Endothelial cell of umbilical vein (primary cell): ENCODE measurements around the gene PCP2.

Experiments used
- EZH2 ChIP-seq: IDR thresholded peaks from 2 replicates; pipeline ENCODE4 v1.6.1; 2012; ENCODE audit warnings: borderline replicate concordance, low read depth, mild to moderate bottlenecking, moderate library complexity, low read length, inconsistent platforms; ENCODE audit not compliant: severe bottlenecking
- FOS ChIP-seq: IDR thresholded peaks from 2 replicates; pipeline ENCODE4 v1.6.1; 2011; ENCODE audit warnings: mild to moderate bottlenecking, low read length, moderate library complexity, borderline replicate concordance; ENCODE audit not compliant: insufficient read depth
- GATA2 ChIP-seq: IDR thresholded peaks from 2 replicates; pipeline ENCODE4 v1.7.0; 2011; ENCODE audit warnings: low read depth, mild to moderate bottlenecking, moderate library complexity, mixed read lengths, low read length; ENCODE audit not compliant: insufficient read length, insufficient read depth
- JUN ChIP-seq: IDR thresholded peaks from 2 replicates; pipeline ENCODE4 v1.6.1; 2011; ENCODE audit warnings: borderline replicate concordance, low read depth; ENCODE audit not compliant: insufficient read length, insufficient read depth
- MYC ChIP-seq: IDR thresholded peaks from one replicate; pipeline ENCODE4 v1.6.1; 2011; ENCODE audit warnings: mild to moderate bottlenecking, low read depth, low read length
- POLR2A ChIP-seq: IDR thresholded peaks from 2 replicates; pipeline ENCODE4 v1.6.1; 2012; ENCODE audit warnings: low read depth, mild to moderate bottlenecking, control low read depth, low read length
- POLR2AphosphoS5 ChIP-seq: IDR thresholded peaks from 2 replicates; pipeline ENCODE4 v1.6.1; 2012; ENCODE audit warnings: low read depth, mild to moderate bottlenecking, control low read depth, low read length, moderate library complexity; ENCODE audit not compliant: insufficient read depth
- TF ChIP-seq, protein P1 (sequence below), 2 donors: IDR thresholded peaks; 1 replicate in 1 of 2; 2 replicates in 1 of 2; pipeline ENCODE4 v1.5.1; 2011; ENCODE audit warnings: low read length in 2 of 2, mild to moderate bottlenecking in 2 of 2, moderate library complexity in 2 of 2, control low read depth in 1 of 2, inconsistent platforms in 1 of 2, low read depth in 1 of 2; ENCODE audit not compliant: insufficient read depth in 1 of 2; ENCODE audit errors: extremely low read depth in 1 of 2
- TF ChIP-seq, protein P2 (sequence below): IDR thresholded peaks from 2 replicates; pipeline ENCODE4 v1.6.1; 2011; ENCODE audit not compliant: insufficient read depth, insufficient read length

DNA sequence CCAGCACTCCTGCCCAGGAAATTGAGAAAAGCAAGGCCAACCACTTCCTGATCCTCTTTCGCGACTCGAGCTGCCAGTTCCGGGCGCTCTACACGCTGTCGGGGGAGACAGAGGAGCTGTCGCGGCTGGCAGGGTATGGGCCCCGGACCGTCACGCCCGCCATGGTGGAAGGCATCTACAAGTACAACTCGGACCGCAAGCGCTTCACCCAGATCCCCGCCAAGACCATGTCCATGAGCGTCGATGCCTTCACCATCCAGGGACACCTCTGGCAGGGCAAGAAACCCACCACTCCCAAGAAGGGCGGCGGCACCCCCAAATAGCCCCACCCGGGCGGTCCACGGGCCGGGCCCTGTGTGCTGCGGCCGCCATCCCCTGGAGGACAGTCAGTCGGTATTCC is 15.8 kb downstream of the PCP2 start:
- no peak for TF ChIP-seq POLR2AphosphoS5
- TF ChIP-seq, protein P1, sequence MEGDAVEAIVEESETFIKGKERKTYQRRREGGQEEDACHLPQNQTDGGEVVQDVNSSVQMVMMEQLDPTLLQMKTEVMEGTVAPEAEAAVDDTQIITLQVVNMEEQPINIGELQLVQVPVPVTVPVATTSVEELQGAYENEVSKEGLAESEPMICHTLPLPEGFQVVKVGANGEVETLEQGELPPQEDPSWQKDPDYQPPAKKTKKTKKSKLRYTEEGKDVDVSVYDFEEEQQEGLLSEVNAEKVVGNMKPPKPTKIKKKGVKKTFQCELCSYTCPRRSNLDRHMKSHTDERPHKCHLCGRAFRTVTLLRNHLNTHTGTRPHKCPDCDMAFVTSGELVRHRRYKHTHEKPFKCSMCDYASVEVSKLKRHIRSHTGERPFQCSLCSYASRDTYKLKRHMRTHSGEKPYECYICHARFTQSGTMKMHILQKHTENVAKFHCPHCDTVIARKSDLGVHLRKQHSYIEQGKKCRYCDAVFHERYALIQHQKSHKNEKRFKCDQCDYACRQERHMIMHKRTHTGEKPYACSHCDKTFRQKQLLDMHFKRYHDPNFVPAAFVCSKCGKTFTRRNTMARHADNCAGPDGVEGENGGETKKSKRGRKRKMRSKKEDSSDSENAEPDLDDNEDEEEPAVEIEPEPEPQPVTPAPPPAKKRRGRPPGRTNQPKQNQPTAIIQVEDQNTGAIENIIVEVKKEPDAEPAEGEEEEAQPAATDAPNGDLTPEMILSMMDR (IDR thresholded peaks at IDR 0.05; ENCODE audit: extremely low read depth in 1 of 2, insufficient read depth in 1 of 2, low read depth in 1 of 2, low read length in 2 of 2): no peak
- no peak for TF ChIP-seq POLR2A
- TF ChIP-seq EZH2: no peak
- TF ChIP-seq, protein P2, sequence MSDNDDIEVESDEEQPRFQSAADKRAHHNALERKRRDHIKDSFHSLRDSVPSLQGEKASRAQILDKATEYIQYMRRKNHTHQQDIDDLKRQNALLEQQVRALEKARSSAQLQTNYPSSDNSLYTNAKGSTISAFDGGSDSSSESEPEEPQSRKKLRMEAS: no peak
- TF ChIP-seq FOS: no peak
- no peak for TF ChIP-seq MYC
- no peak for TF ChIP-seq JUN
- TF ChIP-seq GATA2: no peak
